22Rv1 (cell line): Measurements from ENCODE around the gene APOC1.

ENCODE experiments used
- H3K27ac ChIP-seq: fragments of 450-650 bp; 2 replicates; pipeline ENCODE4 v1.5.1; 2017
- CTCF ChIP-seq: fragments of 450-650 bp; IDR thresholded peaks from 2 replicates; pipeline ENCODE4 v1.5.1; 2017; ENCODE audit warnings: mild to moderate bottlenecking
- ZFX ChIP-seq: fragments of 450-650 bp; IDR thresholded peaks from 2 replicates; pipeline ENCODE4 v1.6.1; 2017; ENCODE audit warnings: antibody characterized with exemption, borderline replicate concordance

APOC1 gene

GRCh38 chr19:44943801-44944249, 29.4 kb downstream of the APOC1 start:
- TF ChIP-seq CTCF (no peak), ZFX (no peak)
- no peak overlapping the region for H3K27ac ChIP-seq

GRCh38 chr19:44947041-44947581, 32.7 kb downstream of the APOC1 start:
- no peak overlapping the region for H3K27ac ChIP-seq
- TF ChIP-seq ZFX = no peak
- TF ChIP-seq CTCF = no peak

- TF ChIP-seq ZFX (no peak), CTCF (no peak)
Observed at GRCh38 chr19:44948237-44948636, 33.8 kb downstream of the APOC1 start.

GRCh38 chr19:44948763-44949374, 34.5 kb downstream of the APOC1 start:
- TF ChIP-seq ZFX = no peak
- no peak for TF ChIP-seq CTCF
- no peak overlapping the region for H3K27ac ChIP-seq

More at GRCh38 chr19:44948237-44948636, 33.8 kb downstream of the APOC1 start:
- no peak overlapping the region for H3K27ac ChIP-seq

- TF ChIP-seq CTCF (no peak), ZFX (no peak)
- H3K27ac ChIP-seq = no peak overlapping the region
Observed at GRCh38 chr19:44949550-44949949, 35.1 kb downstream of the APOC1 start.

- H3K27ac ChIP-seq = peak overlapping the region; percentile 27; the same call in 1 of the 2 replicates
- TF ChIP-seq CTCF = peak; percentile 92
- no peak for TF ChIP-seq ZFX
Observed at GRCh38 chr19:44951179-44952159, 37.1 kb downstream of the APOC1 start.
